Measurements from ENCODE around the gene CLDN4. TPM values are rescaled to one million over a fixed set of nuclear protein-coding genes. Genes with fewer than 3 reads are reported as not detected.

CLDN4 gene
- total and polyA plus RNA-seq, 5 donors from 2014 or later: 0.10 to 0.79 (median 0.29) TPM

- H3K36me3 Mint-ChIP-seq: no peaks in the 10 kb centered on the region
- Histone ChIP-seq H3K27me3 (ENCODE audit: control insufficient read depth, insufficient read depth, low read length) (no peaks in the 10 kb centered on the region), H3K4me1 (ENCODE audit: control insufficient read depth, insufficient read depth, low read length, poor library complexity, severe bottlenecking) (peaks cover 46% of the 10 kb centered on the region), H3K36me3 (ENCODE audit: control insufficient read depth, insufficient read depth, low read length) (no peaks in the 10 kb centered on the region), H3K27ac (ENCODE audit: insufficient read depth, low read length, poor library complexity, severe bottlenecking) (peak overlapping the region; percentile 74), H3K4me3 (ENCODE audit: low read depth, low read length) (no peak overlapping the region), H3K9me3 (ENCODE audit: control insufficient read depth in 2 of 2, low read length in 2 of 2) (no peaks in the 10 kb centered on the region)
- DNase-seq (no peak), ATAC-seq (ENCODE audit: low read depth in 2 of 2) (no peak)
- H3K4me3 Mint-ChIP-seq: peak overlapping the region in 1 of 4 donors; percentile 66
- peaks cover 7% of the 10 kb centered on the region for H3K27me3 Mint-ChIP-seq
- peak overlapping the region; percentile 81 to 86 (median 84) for H3K27ac Mint-ChIP-seq
- peaks cover 0 to 3% (median 0%) of the 10 kb centered on the region in 7 donors for H3K9me3 Mint-ChIP-seq
- H3K4me1 Mint-ChIP-seq: peaks cover 14 to 62% (median 36%) of the 10 kb centered on the region in 4 donors
These were observed 5.8 kb upstream of the CLDN4 start for GRCh38 chr7:73824986-73825385.

- H3K9me3 ChIP-seq (ENCODE audit: control insufficient read depth in 2 of 2, low read length in 2 of 2): no peaks in the 10 kb centered on the region
- ATAC-seq (ENCODE audit: low read depth in 2 of 2) (no peak), DNase-seq (peak in 1 of 3 donors; percentile 24)
- Mint-ChIP-seq H3K27me3 (peaks cover 5% of the 10 kb centered on the region), H3K9me3 (peaks cover 0 to 3% (median 0%) of the 10 kb centered on the region in 7 donors), H3K27ac (peak overlapping the region; percentile 38 to 93 (median 60)), H3K4me3 (peak overlapping the region in 3 of 4 donors; percentile 50 to 85 (median 79)), H3K36me3 (no peaks in the 10 kb centered on the region), H3K4me1 (peaks cover 14 to 56% (median 37%) of the 10 kb centered on the region in 4 donors)
- H3K4me1 ChIP-seq (ENCODE audit: control insufficient read depth, insufficient read depth, low read length, poor library complexity, severe bottlenecking): peaks cover 44% of the 10 kb centered on the region
- no peaks in the 10 kb centered on the region for H3K36me3 ChIP-seq (ENCODE audit: control insufficient read depth, insufficient read depth, low read length)
- no peak overlapping the region for H3K27ac ChIP-seq (ENCODE audit: insufficient read depth, low read length, poor library complexity, severe bottlenecking)
- H3K27me3 ChIP-seq (ENCODE audit: control insufficient read depth, insufficient read depth, low read length): no peaks in the 10 kb centered on the region
- H3K4me3 ChIP-seq (ENCODE audit: low read depth, low read length): no peak overlapping the region
These were observed 3.2 kb upstream of the CLDN4 start for GRCh38 chr7:73827567-73828106.

- H3K9me3 Mint-ChIP-seq: peaks cover 0 to 3% (median 0%) of the 10 kb centered on the region in 7 donors
- Histone ChIP-seq H3K4me3 (ENCODE audit: low read depth, low read length) (no peak overlapping the region), H3K27me3 (ENCODE audit: control insufficient read depth, insufficient read depth, low read length) (no peaks in the 10 kb centered on the region), H3K36me3 (ENCODE audit: control insufficient read depth, insufficient read depth, low read length) (no peaks in the 10 kb centered on the region), H3K27ac (ENCODE audit: insufficient read depth, low read length, poor library complexity, severe bottlenecking) (peak overlapping the region; percentile 47), H3K9me3 (ENCODE audit: control insufficient read depth in 2 of 2, low read length in 2 of 2) (no peaks in the 10 kb centered on the region), H3K4me1 (ENCODE audit: control insufficient read depth, insufficient read depth, low read length, poor library complexity, severe bottlenecking) (peaks cover 38% of the 10 kb centered on the region)
- DNase-seq (peak in 1 of 3 donors; percentile 50), ATAC-seq (ENCODE audit: low read depth in 2 of 2) (peak; percentile 61 to 73)
- peaks cover 14 to 51% (median 35%) of the 10 kb centered on the region in 4 donors for H3K4me1 Mint-ChIP-seq
- peaks cover 5% of the 10 kb centered on the region for H3K27me3 Mint-ChIP-seq
- no peaks in the 10 kb centered on the region for H3K36me3 Mint-ChIP-seq
- peak overlapping the region; percentile 9 to 93 (median 88) for H3K27ac Mint-ChIP-seq
- peak overlapping the region in 3 of 4 donors; percentile 48 to 85 (median 50) for H3K4me3 Mint-ChIP-seq
These were observed 2.5 kb upstream of the CLDN4 start for GRCh38 chr7:73828107-73828803.

- H3K4me3 ChIP-seq (ENCODE audit: low read depth, low read length): no peak overlapping the region
- H3K27me3 ChIP-seq (ENCODE audit: control insufficient read depth, insufficient read depth, low read length): no peaks in the 10 kb centered on the region
- peaks cover 31% of the 10 kb centered on the region for H3K4me1 ChIP-seq (ENCODE audit: control insufficient read depth, insufficient read depth, low read length, poor library complexity, severe bottlenecking)
- no peaks in the 10 kb centered on the region for H3K36me3 ChIP-seq (ENCODE audit: control insufficient read depth, insufficient read depth, low read length)
- DNase-seq: no peak
- no peak overlapping the region for H3K27ac ChIP-seq (ENCODE audit: insufficient read depth, low read length, poor library complexity, severe bottlenecking)
- H3K9me3 Mint-ChIP-seq: peaks cover 0 to 2% (median 0%) of the 10 kb centered on the region in 7 donors
- ATAC-seq (ENCODE audit: low read depth in 2 of 2): no peak
- H3K36me3 Mint-ChIP-seq: no peaks in the 10 kb centered on the region
- peaks cover 5% of the 10 kb centered on the region for H3K27me3 Mint-ChIP-seq
- peak overlapping the region in 1 of 4 donors; percentile 85 for H3K4me3 Mint-ChIP-seq
- peaks cover 14 to 44% (median 31%) of the 10 kb centered on the region in 4 donors for H3K4me1 Mint-ChIP-seq
- H3K9me3 ChIP-seq (ENCODE audit: control insufficient read depth in 2 of 2, low read length in 2 of 2): no peaks in the 10 kb centered on the region
- peak overlapping the region in 2 of 3 donors; percentile 63 to 91 for H3K27ac Mint-ChIP-seq
These were observed 1.8 kb upstream of the CLDN4 start for GRCh38 chr7:73828972-73829371.

- DNase-seq: no peak
- Histone ChIP-seq H3K9me3 (ENCODE audit: control insufficient read depth in 2 of 2, low read length in 2 of 2) (no peaks in the 10 kb centered on the region), H3K36me3 (ENCODE audit: control insufficient read depth, insufficient read depth, low read length) (no peaks in the 10 kb centered on the region), H3K4me1 (ENCODE audit: control insufficient read depth, insufficient read depth, low read length, poor library complexity, severe bottlenecking) (peaks cover 26% of the 10 kb centered on the region), H3K27me3 (ENCODE audit: control insufficient read depth, insufficient read depth, low read length) (no peaks in the 10 kb centered on the region), H3K27ac (ENCODE audit: insufficient read depth, low read length, poor library complexity, severe bottlenecking) (no peak overlapping the region), H3K4me3 (ENCODE audit: low read depth, low read length) (no peak overlapping the region)
- Mint-ChIP-seq H3K36me3 (no peaks in the 10 kb centered on the region), H3K4me3 (peak overlapping the region in 1 of 4 donors; percentile 41), H3K27ac (peak overlapping the region; percentile 15 to 89 (median 35)), H3K9me3 (peaks cover 0 to 2% (median 0%) of the 10 kb centered on the region in 7 donors), H3K27me3 (peaks cover 5% of the 10 kb centered on the region), H3K4me1 (peaks cover 14 to 40% (median 29%) of the 10 kb centered on the region in 4 donors)
- ATAC-seq (ENCODE audit: low read depth in 2 of 2): no peak
These were observed 1.3 kb upstream of the CLDN4 start for GRCh38 chr7:73829505-73829904.

GRCh38 chr7:73829921-73830680 is 695 bp upstream of the CLDN4 start:
- H3K4me3 ChIP-seq (ENCODE audit: low read depth, low read length): no peak overlapping the region
- no peak for ATAC-seq (ENCODE audit: low read depth in 2 of 2)
- no peak overlapping the region for H3K27ac ChIP-seq (ENCODE audit: insufficient read depth, low read length, poor library complexity, severe bottlenecking)
- DNase-seq: no peak
- H3K9me3 Mint-ChIP-seq: peaks cover 0 to 2% (median 0%) of the 10 kb centered on the region in 7 donors
- H3K4me1 ChIP-seq (ENCODE audit: control insufficient read depth, insufficient read depth, low read length, poor library complexity, severe bottlenecking): peaks cover 26% of the 10 kb centered on the region
- H3K36me3 Mint-ChIP-seq: no peaks in the 10 kb centered on the region
- H3K27me3 Mint-ChIP-seq: peaks cover 4% of the 10 kb centered on the region
- H3K27me3 ChIP-seq (ENCODE audit: control insufficient read depth, insufficient read depth, low read length): no peaks in the 10 kb centered on the region
- H3K4me1 Mint-ChIP-seq: peaks cover 14 to 40% (median 27%) of the 10 kb centered on the region in 4 donors
- H3K36me3 ChIP-seq (ENCODE audit: control insufficient read depth, insufficient read depth, low read length): no peaks in the 10 kb centered on the region
- no peaks in the 10 kb centered on the region for H3K9me3 ChIP-seq (ENCODE audit: control insufficient read depth in 2 of 2, low read length in 2 of 2)
- peak overlapping the region; percentile 15 to 89 (median 35) for H3K27ac Mint-ChIP-seq
- H3K4me3 Mint-ChIP-seq: peak overlapping the region in 2 of 4 donors; percentile 38 to 41

GRCh38 chr7:73831584-73831833 is 713 bp downstream of the CLDN4 start:
- ATAC-seq (ENCODE audit: low read depth in 2 of 2) (no peak), DNase-seq (no peak)
- H3K36me3 ChIP-seq (ENCODE audit: control insufficient read depth, insufficient read depth, low read length): no peaks in the 10 kb centered on the region
- no peaks in the 10 kb centered on the region for H3K9me3 ChIP-seq (ENCODE audit: control insufficient read depth in 2 of 2, low read length in 2 of 2)
- Mint-ChIP-seq H3K36me3 (no peaks in the 10 kb centered on the region), H3K4me1 (peaks cover 14 to 34% (median 25%) of the 10 kb centered on the region in 4 donors), H3K27ac (peak overlapping the region in 1 of 3 donors; percentile 83), H3K4me3 (no peak overlapping the region), H3K9me3 (peaks cover 0 to 2% (median 0%) of the 10 kb centered on the region in 7 donors), H3K27me3 (no peaks in the 10 kb centered on the region)
- H3K4me1 ChIP-seq (ENCODE audit: control insufficient read depth, insufficient read depth, low read length, poor library complexity, severe bottlenecking): peaks cover 24% of the 10 kb centered on the region
- H3K27me3 ChIP-seq (ENCODE audit: control insufficient read depth, insufficient read depth, low read length): no peaks in the 10 kb centered on the region
- H3K27ac ChIP-seq (ENCODE audit: insufficient read depth, low read length, poor library complexity, severe bottlenecking): no peak overlapping the region
- H3K4me3 ChIP-seq (ENCODE audit: low read depth, low read length): no peak overlapping the region
